ENCODE results near the gene AMELX.

The AMELX gene

DNA sequence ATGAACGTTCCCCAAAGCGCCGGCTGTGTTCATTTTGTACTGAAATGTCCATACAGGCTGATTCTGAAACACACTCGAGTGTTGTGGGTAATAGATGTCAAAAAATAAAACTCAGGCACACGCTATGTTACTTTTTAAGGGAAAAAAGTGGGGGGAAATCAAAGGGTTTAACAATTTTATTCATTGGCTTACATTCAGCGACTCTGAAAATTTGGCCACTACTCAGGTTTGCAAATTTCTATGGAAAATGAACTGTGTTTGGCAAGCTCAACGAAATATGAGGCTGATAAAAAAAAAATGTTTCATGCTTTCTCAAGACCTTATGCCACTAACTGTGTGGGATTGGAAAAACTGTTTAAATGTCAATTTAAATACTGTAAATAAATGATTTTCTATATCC is 18.5 kb downstream of the AMELX start:
- DNase-seq, result no peak

- DNase-seq, result peak in 2 of 3 experiments; percentile 55 to 77
Measured at GRCh38 chrX:11319806-11320520, 26.8 kb downstream of the AMELX start.

DNA sequence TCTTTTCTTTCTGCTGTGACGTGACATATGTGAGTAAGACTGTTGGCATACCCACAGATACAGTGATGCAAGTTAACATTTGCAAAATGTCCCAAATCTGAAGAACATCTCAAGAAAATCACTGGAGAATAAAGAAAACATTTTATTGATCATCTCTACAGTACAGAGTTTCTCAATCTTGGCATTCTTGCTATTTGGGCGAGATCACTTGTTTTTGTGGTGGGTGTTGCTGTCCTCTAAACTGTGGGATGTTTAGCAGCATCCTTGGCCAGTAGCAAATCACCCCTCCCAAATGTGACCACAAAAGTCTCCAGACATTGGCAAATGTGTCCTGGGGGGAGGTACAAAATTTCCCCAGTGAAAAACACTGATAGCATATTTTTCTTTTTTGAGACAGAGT is 28.8 kb downstream of the AMELX start:
- DNase-seq, result no peak

GRCh38 chrX:11328134-11328533 is 34.9 kb downstream of the AMELX start:
- no peak for DNase-seq

GRCh38 chrX:11329021-11329420 is 35.8 kb downstream of the AMELX start:
- DNase-seq, result peak in 2 of 3 experiments; percentile 18 to 74

DNA sequence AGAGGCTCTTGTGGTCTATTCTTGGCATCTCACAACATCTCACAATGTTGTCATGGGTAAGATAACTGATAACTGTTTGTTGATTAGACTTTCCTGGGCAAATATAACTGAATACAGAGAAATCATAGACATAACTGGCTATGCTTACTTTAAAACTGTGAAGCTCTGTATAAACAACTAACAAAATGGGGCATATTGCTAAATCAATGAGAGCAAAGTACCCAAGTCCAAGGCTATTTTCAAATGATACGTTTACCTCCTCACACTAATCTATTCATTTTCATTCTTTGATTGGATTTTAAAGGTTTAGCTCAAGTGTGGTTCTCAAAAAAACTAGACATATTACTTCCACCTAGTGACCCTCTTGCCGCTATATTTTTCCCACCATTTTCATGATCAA is 38.6 kb downstream of the AMELX start:
- DNase-seq, result no peak

GRCh38 chrX:11334165-11334564 is 41.0 kb downstream of the AMELX start:
- DNase-seq, result no peak

- DNase-seq, result peak in 2 of 3 experiments; percentile 39 to 86
Measured at GRCh38 chrX:11336201-11336600, 43.0 kb downstream of the AMELX start.

- no peak for DNase-seq
Measured at GRCh38 chrX:11337292-11338009, 44.2 kb downstream of the AMELX start.

DNA sequence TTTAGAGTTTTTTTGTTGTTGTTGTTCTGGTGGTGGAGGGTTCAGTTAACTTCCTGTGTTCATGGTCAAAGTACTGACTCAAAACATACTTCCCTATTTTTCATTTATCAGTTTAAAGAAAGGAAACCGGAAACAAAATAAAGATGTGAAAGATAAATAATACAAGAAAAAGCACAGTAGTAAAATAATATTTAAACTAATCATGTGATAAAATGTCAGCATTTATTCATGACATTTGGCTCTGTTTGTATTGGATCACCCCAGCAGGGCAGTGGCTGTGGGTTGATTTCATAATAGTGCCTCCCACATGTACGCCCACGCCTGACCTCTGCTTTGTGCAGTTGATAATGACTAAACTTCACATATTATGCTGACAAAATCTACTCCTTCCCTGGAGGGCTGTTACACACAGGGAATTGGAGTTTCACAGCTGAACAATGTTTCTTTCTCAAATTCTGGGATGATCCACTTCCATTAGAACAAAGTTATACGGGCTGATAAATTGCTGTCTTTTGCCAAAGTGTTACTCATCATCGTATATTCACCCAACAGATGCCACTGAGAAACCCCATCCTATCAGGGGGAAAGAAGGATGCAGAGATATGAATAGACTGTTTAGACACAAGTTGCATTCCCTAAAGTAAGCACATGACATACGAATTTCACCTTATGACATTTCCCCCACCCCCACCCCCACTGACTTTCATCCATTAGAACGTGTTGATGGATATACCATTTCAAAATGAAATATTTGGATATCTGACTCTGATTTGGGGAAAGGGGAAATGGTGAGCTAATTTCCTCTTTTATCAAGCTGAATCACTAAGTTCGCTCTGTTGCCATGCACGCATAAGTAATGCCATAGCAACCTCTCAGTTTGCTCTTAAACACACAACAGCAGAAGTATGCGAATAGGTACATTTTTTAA is 48.3 kb downstream of the AMELX start:
- DNase-seq, result no peak

DNA sequence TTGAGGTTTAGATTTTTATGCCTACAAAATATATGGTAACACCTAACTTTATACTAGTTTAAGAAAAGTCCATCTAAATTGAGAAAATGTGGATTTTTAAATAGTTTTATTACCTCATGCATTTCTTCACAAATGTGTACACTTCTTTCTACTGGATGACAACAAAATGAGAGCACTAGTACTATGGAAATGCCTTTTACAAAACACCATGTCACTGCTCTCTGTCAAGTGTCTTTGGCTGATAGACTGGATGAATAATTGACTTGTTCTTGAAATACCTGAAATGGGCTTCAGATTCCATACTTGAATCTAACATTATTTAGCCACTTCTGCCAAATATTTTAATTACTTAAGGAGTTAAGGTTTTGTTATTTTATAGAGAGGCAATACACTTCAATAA is 49.5 kb downstream of the AMELX start:
- no peak for DNase-seq

GRCh38 chrX:11346121-11346682 is 53.0 kb downstream of the AMELX start:
- no peak for DNase-seq

DNA sequence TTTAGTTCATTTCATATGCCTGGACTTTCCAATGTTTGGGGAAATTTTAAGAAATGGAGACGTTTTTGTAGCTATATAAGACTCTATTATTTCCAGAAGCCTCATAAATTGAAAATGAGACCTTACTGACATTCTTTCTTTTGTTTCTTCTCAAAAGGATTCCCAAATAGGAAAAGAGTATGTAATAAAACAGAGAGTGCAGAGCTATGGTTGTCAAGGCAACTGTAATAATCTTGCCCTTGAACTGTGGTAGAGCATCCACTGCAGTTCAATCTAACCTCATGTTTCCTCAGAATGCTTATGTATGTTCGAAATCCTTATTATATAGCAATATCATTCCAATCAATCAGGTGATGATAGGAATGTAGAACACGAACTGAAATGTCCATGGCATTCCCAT is 54.1 kb downstream of the AMELX start:
- DNase-seq, result peak in 1 of 3 experiments; percentile 28

GRCh38 chrX:11349020-11349419 is 55.8 kb downstream of the AMELX start:
- no peak for DNase-seq

- no peak for DNase-seq
Measured at GRCh38 chrX:11349661-11350337, 56.6 kb downstream of the AMELX start.
